GM06990 (cell line): ENCODE results near the gene PCBP4.

Source experiments
- DNase-seq: peaks from one replicate; pipeline ENCODE4 v3.0.0-alpha.2; 2011; ENCODE audit not compliant: insufficient read length; ENCODE audit errors: extremely low read depth
- H3K27me3 ChIP-seq: replicated peaks from 2 replicates; pipeline ENCODE4 v1.6.0; 2011; ENCODE audit warnings: low read length; ENCODE audit not compliant: control insufficient read depth, insufficient read depth
- H3K36me3 ChIP-seq: 2 replicates; pipeline ENCODE4 v1.5.1; 2011; ENCODE audit warnings: low read length; ENCODE audit not compliant: control insufficient read depth, insufficient read depth
- H3K4me3 ChIP-seq: replicated peaks from 2 replicates; pipeline ENCODE4 v1.5.1; 2011; ENCODE audit warnings: low read depth, mild to moderate bottlenecking, control low read depth, low read length
- TF ChIP-seq, protein P1 (sequence below): IDR thresholded peaks from 2 replicates; pipeline ENCODE4 v1.5.1; 2011; ENCODE audit warnings: low read length, control low read depth, mild to moderate bottlenecking, inconsistent platforms; ENCODE audit not compliant: insufficient read depth, poor library complexity, severe bottlenecking

The PCBP4 gene

DNA sequence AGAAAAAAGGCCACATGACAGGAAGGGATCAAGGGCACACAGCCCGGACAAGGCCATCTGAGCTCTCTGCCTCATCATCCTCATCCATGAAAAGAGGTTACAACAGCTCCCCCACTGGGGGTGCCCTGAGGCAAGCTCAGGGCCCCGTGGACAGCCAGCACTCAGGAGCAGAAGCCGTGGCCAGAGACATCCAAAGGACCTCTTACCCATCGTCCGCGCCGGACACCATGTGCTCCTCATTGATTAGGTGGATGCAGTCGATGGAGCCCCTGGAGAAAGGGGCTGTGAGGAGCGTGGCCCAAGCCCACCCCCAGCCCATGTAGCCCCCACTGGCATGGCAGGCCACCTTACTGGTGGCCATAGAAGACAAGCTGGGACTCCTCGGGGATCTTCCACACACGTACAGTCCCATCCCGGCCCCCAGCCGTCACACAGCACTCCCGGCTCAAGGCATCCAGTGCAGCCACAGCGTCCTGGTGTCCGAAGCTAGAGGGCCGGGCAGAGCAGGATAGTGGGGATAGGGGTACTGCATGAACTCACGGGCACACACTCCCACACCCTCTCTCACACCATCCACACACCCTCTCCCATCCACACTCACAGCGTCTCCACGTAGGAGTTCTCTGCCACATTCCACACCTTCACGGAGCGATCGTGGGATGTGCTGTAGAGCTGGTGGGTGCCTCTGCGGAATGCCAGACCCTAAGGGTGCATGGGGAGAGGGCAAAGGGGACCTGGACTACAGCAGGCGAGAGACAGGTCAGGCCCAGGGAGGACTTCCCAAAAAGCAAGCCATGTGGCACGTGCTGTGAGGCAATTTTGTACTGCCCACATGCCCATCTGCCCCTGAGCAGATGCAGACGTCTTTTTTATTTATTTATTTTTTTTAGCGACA, 32.0 kb downstream of the PCBP4 start:
- H3K36me3 ChIP-seq, result peaks cover 45% of the 10 kb centered on the region
- DNase-seq, result no peak
- TF ChIP-seq, protein P1, sequence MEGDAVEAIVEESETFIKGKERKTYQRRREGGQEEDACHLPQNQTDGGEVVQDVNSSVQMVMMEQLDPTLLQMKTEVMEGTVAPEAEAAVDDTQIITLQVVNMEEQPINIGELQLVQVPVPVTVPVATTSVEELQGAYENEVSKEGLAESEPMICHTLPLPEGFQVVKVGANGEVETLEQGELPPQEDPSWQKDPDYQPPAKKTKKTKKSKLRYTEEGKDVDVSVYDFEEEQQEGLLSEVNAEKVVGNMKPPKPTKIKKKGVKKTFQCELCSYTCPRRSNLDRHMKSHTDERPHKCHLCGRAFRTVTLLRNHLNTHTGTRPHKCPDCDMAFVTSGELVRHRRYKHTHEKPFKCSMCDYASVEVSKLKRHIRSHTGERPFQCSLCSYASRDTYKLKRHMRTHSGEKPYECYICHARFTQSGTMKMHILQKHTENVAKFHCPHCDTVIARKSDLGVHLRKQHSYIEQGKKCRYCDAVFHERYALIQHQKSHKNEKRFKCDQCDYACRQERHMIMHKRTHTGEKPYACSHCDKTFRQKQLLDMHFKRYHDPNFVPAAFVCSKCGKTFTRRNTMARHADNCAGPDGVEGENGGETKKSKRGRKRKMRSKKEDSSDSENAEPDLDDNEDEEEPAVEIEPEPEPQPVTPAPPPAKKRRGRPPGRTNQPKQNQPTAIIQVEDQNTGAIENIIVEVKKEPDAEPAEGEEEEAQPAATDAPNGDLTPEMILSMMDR, result no peak
- H3K27me3 ChIP-seq, result no peaks in the 10 kb centered on the region
- H3K4me3 ChIP-seq, result no peak overlapping the region

DNA sequence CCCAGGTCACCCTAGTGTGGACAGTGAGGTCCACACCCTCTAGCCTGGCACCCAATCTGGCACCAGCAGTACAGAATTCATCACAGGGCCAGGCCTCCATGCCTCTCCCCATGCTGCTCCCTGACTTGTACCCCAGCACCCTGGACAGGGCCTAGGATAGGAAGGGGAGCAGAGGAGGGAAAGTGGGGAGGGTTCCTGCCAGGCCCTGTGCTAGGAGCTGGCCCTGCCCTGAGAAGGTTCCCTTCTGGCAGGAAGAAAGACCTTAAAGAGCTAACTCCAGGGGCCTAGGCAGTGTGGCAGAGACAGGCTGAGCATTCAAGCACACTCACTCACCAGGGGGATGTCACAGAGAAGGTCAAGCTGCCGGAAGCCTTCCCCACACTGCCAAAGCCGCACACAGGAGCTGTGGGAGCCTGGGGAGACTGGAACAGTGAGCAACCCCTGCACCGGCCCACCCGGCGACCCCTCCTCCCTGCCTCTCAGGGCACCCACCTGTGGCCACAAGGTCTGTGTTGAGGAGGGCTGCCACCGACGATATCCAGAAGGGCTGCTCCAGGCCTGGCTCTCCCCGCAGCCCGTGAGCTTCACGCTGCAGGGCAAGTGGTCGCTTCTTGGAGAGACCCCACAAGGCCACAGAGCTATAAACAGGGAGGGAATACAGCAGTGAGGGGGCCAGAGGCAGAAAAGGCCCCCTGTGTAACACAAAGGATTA, 33.0 kb downstream of the PCBP4 start:
- H3K4me3 ChIP-seq, result no peak overlapping the region

DNA sequence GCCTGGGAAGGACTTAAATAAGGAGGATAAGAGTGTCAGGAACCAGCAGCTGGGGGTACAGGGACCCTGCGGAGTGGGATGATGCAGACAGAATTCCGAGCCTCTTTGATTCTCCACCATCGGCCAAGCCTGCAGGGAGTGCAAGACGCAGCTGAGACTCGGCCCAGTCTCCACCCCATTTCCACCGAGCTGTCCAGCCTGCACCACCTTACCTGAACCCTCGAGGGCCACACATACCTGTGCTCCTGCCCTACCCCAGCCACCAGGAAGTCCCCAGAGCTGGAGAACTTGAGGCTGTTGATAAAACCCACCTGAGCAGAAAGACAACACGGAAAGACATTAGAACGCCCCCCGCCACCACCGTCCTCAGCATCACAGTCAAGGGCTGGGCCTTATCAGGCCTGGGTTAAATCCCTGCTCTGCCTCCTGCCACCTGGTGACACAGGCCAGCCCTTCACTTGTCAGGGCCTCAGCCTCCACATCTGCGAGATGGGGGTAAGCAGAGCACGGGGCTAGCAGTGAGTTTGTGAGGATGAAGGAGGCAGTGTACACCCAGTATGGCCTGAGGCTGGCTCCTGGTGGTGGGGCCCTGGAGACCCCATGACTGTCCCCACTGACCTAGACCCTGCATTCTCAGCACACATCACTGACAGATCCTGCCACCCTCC, 33.6 kb downstream of the PCBP4 start:
- Histone ChIP-seq H3K36me3 (peaks cover 40% of the 10 kb centered on the region), H3K4me3 (no peak overlapping the region), H3K27me3 (no peaks in the 10 kb centered on the region)
- TF ChIP-seq, protein P1, result no peak
- DNase-seq, result no peak

More for the DNA sequence above, 33.0 kb downstream of the PCBP4 start:
- Histone ChIP-seq H3K27me3 (no peaks in the 10 kb centered on the region), H3K36me3 (peaks cover 44% of the 10 kb centered on the region)
- DNase-seq, result no peak
- TF ChIP-seq, protein P1, result no peak

DNA sequence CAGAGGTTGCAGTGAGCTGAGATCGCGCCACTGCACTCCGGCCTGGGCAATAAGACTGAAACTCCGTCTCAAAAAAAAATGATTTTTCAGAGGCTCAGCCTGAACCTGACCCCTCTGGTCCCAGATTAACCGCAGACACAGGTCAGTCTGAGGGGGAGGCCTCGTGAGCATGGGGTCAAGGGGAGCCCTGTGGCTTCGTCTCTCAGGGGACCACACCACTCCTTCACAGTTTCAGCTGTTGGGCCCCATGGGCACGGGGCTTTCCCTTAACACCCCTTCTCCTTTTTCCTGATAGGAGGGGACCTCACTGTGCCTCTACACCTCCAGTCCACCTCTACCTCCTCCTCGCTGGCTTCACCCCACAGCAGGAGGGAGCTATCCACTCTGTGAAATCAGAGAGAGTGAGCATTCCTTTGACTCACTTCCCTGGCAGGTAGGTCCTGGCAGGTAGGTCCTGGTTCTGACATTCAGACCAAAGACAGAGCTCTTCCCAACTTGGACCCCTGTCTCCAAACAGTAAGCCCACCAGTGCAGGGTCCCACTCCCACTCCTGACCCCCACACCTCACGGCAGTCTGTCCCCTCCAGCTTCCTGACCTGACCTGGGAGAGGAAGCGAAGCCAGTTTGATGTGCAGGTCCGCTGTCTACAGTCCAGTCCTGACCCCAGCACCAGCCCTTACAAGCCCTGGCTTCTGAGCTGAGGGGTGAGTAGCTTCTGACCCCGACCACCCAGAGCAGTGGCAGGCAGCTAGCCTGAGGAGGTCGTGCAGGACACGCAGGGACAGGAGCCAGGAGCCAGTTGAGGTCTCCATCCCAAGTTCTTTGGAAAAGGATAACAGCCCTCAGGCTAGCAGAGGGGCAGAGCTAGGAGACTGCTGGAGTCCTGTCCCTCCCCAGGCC, 34.5 kb downstream of the PCBP4 start:
- no peak for DNase-seq
- TF ChIP-seq, protein P1, result no peak
- H3K4me3 ChIP-seq, result no peak overlapping the region
- H3K27me3 ChIP-seq, result no peaks in the 10 kb centered on the region
- peaks cover 38% of the 10 kb centered on the region for H3K36me3 ChIP-seq

DNA sequence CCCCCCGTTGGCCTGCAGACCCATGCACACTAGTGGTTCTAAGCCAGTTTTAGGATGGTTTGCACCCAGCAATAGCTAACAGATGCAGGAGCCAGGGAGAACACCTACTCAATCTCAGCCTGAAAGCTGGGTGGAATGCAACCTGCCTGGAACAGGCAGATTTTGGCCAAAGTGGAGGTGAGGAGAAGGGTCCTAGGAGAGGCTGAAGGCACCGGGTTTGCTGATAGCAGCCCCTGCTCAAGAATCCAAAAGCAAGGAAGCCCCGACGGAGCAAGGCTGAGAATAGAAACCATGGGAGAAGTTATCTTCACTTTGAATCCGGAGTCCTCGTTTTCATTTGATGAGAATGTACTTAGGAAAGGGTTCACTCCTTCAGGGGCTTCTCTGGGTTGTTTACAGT, 35.5 kb downstream of the PCBP4 start:
- TF ChIP-seq, protein P1, result no peak
- Histone ChIP-seq H3K36me3 (peaks cover 29% of the 10 kb centered on the region), H3K27me3 (no peaks in the 10 kb centered on the region), H3K4me3 (no peak overlapping the region)
- no peak for DNase-seq
